NCI-H2029 (cell line): Measurements from ENCODE around the gene SPATA17.
"Not testable (repeated sequence)": the region's sequence is repeated elsewhere in the genome, so short reads cannot be mapped to it uniquely, and the experiment has no call there.

Source experiments
- DNase-seq: peaks from one replicate; lab custom pipeline; 2025; lab: John Stamatoyannopoulos, UW

SPATA17 gene, protein sequence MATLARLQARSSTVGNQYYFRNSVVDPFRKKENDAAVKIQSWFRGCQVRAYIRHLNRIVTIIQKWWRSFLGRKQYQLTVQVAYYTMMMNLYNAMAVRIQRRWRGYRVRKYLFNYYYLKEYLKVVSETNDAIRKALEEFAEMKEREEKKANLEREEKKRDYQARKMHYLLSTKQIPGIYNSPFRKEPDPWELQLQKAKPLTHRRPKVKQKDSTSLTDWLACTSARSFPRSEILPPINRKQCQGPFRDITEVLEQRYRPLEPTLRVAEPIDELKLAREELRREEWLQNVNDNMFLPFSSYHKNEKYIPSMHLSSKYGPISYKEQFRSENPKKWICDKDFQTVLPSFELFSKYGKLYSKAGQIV

DNA sequence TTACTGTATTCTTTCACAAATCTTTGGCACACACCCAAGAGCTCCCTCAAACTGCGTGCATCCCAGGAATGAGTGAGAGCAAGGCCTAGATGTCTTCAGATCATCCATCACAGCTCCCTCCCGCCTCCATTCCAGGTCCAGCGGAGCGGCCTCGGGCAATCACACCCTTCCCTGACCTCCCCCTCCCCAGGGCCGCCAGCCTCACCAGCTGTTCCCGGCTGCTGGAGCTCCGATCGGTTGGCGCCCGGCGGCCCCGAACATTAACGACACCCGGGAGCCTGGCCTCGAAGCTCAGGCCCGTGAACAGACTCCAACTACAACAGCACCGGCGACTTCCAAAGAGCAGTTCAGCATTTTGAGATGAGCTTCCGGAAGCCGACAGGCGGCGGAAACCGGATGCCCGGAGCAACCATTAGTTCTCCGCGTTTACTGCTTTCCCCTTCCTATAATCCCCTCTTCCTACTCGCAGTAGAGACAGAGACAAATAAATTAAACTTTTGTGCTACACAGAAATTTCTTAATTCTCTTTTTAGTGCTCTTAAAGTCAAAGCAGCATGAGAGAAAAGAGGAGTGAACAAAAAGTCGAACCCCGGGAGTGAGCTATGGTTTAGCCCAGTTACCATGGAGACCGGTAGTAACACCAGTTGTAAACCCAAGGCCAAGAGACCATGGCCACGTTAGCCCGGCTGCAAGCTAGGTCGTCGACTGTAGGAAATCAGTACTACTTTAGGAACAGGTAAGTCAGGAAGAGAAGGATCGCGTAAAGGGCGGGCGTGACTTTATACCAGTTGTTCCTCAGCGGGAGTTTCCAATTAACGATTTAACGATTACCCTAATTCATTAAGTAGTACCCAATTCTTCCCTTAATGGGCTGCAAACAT, at the start of gene SPATA17, which contains the start of gene GPATCH2:
TSS of gene SPATA17 (plus strand) at position 634 of the 881 bp plus-strand sequence. CDS start at position 669, 35 bp downstream.
TSS of gene GPATCH2 (minus strand) at position 380 of the 881 bp plus-strand sequence. CDS start at position 261, 119 bp downstream.
- DNase-seq, result peak; percentile 82

DNA sequence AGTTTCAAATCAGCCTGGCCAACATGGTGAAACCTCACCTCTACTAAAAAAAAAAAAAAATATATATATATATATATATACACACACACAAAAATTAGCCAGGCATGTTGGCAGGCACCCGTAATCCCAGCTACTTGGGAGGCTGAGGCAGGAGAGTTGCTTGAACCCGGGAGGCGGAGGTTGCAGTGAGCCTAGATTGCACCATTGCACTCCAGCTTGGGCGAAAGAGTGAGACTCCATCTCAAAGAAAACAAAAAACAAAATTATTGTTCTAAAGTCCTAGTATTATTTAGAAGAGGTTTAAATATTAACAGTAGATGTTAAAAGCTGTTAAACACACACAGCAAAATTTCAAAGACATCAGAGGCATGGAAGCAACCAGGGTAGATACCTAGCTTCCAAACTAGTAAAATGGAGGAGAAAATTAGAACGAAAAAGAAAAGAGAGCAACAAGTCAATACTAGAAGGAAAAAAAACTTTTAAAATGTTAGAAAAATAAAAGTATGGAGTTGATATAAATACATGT, 46.8 kb upstream of the SPATA17 start:
- not testable (repeated sequence) for DNase-seq

DNA sequence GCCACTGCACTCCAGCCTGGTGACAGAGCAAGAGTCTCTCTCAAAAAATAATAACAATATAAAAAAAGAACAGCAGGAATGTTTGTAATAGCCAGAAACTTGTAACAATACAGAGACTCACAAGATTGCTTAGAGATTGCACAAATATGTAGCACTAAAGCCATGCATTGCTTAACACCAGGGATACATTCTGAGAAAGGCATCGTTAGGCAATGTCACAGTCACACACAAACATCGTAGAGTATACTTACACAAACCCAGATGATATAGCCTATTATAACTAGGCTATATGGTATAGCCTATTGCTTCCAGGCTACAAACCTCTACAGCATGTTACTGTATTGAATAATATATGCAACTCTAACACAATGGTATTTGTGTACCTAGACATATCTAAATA, 45.6 kb upstream of the SPATA17 start:
- DNase-seq, result no peak

DNA sequence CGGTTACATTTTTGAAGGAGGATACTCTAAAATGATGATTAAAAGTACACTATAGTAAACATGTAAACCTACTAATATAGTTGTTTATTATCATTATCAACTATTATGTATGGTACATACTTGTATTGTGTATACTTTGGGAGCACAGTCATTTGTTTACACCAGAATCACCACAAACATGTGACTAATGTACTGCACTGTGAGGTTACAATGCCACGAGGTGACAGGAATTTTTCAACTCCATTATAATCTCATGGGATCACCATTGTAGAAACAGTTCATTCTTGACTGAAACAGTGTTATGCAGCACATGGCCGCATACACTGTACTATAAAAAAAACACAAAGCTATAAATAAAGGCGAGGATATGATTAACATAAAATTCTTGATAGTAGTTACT, 44.6 kb upstream of the SPATA17 start:
- DNase-seq, result no peak

DNA sequence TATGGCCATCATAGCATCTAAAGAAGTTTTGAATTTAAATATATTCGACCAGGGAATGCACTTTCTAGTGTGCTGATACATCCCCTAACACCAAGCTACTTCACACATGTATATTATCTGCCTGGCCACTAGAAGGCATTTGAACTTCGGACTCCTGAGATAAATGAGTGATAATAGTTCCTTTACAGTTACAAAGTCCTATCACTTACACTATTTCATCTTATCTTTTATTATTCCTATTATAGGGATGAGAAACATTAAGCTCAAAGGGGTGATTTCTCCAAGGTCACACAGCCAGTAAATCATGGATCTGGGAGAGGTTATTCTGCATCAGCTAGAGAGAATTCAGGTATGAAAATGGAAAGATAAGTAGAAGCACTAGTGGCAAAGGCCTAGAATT, 40.5 kb upstream of the SPATA17 start:
- DNase-seq, result no peak

DNA sequence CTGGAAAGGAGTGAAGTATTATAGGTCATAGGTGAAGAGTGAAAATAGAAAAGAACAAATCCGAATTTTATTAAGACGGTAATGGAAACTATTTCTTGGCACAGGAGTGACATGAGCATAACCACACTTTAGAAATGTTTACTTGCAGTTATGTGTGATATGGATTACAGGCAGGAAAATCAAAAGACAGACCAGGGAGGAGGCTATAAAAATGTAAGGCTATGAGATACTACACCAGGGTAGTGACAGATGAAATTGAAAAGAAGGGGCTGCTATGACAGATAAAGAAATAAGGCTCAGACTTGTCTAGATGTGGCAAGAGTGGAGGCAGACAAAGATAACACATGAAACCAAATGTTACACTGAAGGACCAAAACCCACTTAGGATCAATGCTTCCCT, 32.0 kb upstream of the SPATA17 start:
- no peak for DNase-seq

DNA sequence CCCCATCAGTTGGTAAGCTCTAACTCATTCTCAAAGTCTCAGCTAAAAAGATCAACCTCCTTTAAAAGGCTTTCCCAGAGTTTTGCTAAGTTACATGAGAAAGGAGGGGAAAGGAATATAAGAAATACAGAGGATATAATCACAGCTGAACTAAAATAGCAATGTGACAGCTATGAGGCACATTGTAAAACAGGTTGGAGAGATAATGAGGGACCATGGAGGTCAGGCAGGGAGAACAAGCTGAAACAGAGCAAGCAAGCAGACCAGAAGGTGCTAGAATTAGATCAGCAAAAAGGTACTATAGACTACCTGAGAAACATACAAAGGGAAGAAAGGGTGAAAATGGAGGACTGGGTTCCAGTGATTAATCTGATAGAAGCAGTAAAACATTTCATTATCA, 28.8 kb upstream of the SPATA17 start:
- no peak for DNase-seq

DNA sequence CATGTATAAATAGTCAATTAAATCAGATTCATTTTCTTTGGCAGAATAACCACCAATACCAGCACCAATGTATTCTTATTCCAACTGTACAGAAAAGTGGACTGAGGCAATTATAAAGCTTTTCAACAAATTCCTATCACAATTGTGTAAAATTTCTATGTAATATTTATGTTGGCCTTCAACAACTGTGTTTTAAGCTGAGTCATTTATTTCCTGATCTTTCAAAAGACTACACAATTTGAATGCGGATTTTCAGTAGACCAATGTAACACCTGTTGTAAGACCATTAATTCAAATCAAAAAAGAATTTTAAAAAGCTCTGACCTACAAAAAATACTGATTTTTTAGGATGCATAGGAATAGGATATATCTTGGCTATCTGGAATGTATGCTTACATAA, 25.8 kb upstream of the SPATA17 start:
- no peak for DNase-seq

DNA sequence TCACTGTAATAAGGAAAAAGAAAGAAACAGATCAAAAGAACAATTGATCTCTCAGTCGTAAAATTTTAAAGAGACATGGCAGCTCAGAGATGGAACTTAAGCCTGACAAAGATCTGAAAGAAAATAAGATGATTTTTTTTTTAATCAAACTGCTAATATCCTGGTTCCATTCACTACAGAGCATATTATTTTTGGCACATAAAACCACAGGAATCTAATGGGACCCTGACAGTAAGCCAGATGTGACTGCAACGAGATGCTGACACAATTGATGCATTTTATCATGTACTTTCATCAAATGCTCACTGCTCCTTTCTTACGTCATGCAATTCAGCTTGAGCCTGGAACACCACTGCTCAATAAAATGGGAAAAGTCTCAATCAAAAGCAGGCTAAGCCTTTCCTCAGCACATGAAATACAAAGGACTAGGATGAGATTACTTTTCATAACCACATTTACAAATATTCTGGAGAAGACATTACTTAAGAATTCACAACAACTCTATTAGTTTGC, 16.9 kb upstream of the SPATA17 start:
- DNase-seq, result no peak

DNA sequence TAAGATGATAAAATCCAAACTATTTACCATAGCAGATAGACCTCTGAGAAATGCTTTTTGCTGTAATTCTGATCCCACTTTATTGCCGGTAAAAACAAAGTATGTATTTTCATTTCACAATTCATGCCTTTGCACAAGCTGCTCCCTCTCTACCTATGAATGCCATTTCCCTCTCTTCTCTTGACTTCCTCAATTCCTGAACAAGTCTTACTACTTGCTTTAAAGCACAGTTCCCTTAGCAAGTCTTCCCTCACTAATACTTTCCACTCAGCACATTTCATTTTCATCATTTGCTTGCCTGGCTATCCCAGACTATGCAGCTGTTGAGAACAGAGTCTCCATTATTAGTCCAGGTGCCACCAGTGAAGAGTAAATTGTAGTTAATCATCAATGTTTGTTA, 14.0 kb upstream of the SPATA17 start:
- no peak for DNase-seq

DNA sequence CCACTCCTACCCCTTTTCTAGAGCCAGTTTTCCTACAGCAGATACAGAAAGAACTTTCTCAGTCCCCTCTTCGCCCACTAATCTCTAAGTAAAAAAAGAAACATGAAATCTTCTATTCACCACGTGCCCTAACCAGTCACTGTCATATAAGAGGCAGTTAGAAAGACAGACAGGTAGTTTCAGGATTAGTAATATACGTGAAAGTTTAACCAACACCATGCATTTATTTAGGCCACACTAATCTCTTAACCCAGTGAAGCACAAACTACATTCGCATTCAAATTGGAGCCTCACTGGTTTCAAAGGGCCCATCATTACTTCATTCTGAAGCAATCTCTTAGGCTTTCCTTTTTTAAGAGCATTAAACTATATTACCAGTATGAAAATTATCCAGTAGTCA, 10.3 kb upstream of the SPATA17 start:
- DNase-seq, result no peak

DNA sequence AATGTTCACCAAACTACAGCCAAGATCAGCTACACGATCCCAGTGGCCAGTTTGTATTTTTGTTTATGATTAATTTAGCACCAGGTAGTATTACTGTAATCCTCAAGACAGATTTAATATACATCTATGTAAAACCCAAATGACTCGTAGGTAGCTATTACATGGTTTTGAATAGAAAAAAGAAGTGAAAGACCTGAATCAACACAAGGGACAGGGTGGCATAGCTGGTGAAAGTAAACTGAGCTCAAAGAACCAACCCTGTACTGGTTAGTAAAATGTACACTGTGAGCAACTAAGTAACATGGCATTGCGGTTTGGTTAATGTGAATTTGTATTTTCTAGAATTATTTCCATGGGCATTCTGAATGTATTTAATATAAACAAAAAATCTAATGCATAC, 9.1 kb upstream of the SPATA17 start:
- no peak for DNase-seq

DNA sequence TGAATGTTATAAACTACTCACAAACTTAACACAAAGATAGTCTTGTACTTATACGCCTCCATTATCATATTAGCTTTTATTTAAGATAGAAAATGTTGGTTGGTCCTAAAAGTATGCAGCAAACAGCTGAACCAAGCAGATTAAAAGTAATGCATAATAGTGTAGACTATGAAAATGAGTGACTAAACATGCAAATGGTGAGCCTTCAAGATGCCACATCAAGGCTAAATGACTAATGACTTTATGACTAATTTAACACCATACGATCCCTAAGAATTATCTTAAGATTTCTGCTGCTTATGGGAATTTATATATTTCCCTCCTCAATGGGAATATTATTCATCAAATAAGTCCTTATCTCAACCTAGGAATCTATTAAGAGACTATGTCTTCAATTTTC, 4.8 kb upstream of the SPATA17 start:
- DNase-seq, result no peak

DNA sequence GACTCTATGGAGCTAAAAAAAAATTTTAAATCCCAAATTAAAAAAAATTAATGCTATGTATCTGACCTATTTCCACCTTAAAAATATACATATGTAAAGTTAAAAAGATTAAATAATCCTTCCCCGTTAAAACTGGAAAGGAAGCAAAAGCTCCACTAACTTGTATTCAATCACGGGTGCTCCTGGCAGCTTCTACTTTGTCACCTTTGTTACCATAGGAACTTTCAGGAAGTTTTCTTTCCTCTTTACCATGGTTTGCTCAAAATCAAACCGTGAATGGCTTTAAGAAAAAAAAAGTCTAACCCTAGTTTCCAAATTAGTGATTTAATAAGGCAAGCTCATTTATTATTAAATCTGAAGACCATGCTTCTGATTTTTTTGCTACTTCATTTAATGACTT, 3.7 kb upstream of the SPATA17 start:
- DNase-seq, result no peak

DNA sequence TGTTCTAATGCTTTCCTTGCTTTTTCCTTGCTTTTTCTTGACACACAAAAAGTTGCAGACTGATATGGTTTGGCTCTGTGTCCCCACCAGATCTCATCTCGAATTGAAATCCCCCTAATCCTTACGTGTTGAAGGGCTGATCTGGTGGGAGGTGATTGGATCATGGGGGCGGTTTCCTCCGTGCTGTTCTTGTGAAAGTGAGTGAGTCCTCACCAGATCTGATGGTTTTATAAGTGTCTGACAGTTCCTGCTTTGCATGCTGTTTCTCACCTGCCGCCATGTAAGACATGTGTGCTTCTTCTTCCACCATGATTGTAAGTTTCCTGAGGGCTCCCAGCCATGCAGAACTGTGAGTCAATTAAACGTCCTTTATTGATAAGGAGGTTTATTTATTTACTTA, 11.3 kb downstream of the SPATA17 start:
- DNase-seq, result no peak

DNA sequence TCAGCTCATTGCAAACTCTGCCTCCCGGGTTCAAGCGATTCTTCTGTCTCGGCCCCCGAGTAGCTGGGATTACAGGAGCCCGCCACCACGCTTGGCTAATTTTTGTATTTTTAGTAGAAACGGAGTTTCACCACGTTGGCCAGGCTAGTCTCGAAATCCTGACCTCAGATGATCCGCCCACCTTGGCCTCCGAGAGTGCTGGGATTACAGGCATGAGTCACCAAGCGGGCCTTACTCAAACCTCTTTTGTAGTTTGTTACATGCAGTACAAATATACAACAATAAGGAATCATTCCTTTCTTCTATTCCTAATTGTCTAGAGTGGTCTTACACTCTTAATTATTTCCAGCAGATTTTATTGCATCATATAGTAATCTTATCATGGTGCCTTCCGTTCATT, 16.6 kb downstream of the SPATA17 start:
- DNase-seq, result no peak

DNA sequence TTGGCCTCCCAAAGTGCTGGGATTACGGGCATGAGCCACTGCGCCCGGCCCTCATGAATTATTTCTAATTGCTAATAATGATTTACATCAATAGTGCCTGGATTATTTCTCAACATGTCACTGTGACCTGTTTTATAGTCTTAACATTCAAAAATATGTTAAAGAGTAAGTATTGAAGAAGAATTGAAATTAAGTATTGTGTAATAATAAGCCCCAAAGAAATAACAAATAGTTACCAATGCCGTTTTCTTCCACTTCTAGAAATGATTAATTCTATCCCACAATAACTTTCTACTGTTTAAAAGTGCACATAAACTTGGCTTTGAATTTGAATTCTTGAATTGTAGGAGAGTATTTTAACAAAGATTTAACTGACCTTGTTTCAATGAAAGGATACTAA, 19.5 kb downstream of the SPATA17 start:
- no peak for DNase-seq

DNA sequence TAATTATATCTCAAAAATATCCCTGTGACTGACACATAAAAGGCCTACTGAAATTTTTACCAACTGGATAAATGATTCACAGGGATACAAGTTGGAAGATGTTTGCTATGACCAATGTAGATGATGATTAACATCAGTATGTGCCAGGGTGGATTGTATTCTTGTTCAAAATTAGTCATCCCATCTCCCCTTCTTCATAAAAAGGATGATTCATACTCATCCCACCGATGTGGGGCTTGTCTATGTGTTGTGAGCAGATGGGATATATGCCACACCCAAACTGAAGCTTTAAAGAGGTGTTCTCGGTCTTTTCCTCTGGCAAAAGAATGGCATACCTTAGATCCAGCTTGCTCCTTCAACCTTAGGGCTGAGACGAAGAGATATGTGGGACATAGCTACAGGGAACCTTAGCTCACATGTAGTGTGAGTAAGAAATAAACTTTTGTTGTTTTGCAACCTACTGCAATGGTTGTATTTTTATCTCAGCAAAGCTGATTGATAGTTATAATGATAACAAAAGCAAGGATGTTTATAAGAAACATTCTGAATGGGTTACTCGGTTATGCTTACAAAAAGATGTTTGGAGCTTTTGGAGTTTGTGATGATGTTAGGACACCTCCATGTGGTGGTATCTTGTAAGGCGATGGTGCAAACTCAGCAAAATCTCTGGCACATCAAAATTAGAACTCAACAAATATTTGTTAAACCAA, 29.4 kb downstream of the SPATA17 start:
- DNase-seq, result no peak

DNA sequence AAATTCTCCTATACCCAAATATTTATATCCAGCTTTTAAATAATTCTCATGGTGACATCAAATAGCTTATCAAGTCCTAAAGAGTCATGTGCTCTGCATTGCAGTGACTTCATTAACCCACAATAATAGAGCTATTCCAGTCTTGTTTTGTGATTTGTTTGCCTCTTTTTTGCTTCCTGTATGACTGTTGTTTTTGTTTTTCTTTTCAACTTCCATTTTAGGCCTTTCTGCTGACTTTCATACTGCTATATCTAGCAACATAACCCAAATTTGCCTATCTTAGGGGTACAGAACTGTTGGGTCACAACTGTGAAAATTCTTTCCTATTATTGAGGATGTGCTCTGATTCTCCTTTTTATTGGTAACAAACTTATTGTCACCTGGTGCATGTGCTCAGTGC, 30.3 kb downstream of the SPATA17 start:
- DNase-seq, result no peak

DNA sequence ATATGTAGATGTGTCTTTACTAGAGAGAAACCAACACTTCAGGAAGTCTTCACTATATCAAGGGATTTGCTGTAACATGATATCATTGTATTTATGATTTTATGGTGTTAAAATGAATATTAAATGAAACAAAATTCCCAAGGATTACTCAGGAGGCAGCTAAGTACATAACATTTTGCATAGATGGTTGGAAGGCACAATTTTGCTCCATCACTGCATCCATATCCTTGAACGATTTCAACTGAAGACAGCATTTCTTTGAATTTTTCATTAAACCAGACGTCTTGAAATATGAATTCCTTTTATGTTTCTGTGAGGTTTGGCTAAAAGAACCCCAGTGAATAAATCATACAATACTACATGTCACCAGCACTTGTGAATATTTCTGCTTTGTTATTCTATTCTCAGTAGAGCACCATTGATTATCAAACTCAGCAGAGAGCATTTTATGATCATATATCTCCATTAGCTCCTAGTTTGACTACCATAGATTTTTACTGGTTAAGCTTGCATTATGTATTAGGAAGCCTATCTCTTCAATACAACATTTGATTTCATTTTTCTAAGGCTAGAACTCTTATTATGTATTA, 37.3 kb downstream of the SPATA17 start:
- DNase-seq, result no peak

DNA sequence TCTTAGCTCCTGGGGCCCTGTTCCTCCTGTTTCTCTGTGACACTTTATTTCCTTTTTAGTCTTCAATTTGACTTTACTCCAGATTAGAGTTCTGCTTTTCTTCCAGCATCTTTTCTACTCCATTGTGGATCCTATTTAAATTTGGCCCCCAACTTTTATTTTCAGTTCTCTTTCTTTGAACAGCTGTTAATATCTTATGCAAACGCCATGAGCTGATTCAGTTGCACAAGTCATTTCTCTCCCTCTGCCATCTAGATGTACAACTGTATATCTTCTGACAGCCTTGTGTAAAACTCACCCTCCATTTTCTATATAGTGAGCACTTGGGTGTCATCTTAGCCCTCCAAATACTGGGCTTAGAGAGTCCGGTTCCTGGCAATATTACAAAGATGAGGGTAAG, 42.2 kb downstream of the SPATA17 start:
- no peak for DNase-seq
